ENCODE measurements around the gene SRSF3. TPM values are rescaled to one million over a fixed set of nuclear protein-coding genes. Genes with fewer than 3 reads are reported as not detected.

SRSF3 gene
- total and polyA plus RNA-seq, 2 donors (not counting 1 experiment from before 2014, with no cell fraction given) = 316 to 642 TPM

- POLR2A ChIA-PET = no interaction called here
- no peak for ATAC-seq (ENCODE audit: low read depth)
Measured at GRCh38 chr6:36563928-36564284, 30.3 kb upstream of the SRSF3 start.

GRCh38 chr6:36566418-36566905 lies 27.7 kb upstream of the SRSF3 start:
- DNase-seq = no peak
- 100% methylated on average over 4 of the region's 8 CpGs for WGBS (ENCODE audit: insufficient coverage)

More at GRCh38 chr6:36563928-36564284, 30.3 kb upstream of the SRSF3 start:
- Histone ChIP-seq H3K9me3 (ENCODE audit: control extremely low read depth in 1 of 3, control insufficient read depth in 2 of 3, insufficient read depth in 1 of 3, low read length in 2 of 3) (no peaks in the 10 kb centered on the region), H3K36me3 (replicated peaks in 1 of 2; ENCODE audit: control extremely low read depth in 1 of 2, control insufficient read depth in 1 of 2, extremely low read depth in 1 of 2, insufficient read depth in 2 of 2, low read length in 1 of 2) (no peaks in the 10 kb centered on the region), H3K4me3 (ENCODE audit: control extremely low read depth in 1 of 5, extremely low read depth in 1 of 5, insufficient read depth in 1 of 5, low read depth in 2 of 5, low read length in 4 of 5) (no peak overlapping the region), H4K20me1 (ENCODE audit: control insufficient read depth, insufficient read depth, low read length, poor library complexity, severe bottlenecking) (no peaks in the 10 kb centered on the region), H3K4me2 (replicated peaks; ENCODE audit: low read depth, low read length, poor library complexity, severe bottlenecking) (no peak overlapping the region), H3K4me1 (ENCODE audit: control insufficient read depth in 2 of 2, insufficient read depth in 2 of 2, low read length in 2 of 2) (peaks cover 5 to 6% of the 10 kb centered on the region in 2 donors), H3K79me2 (ENCODE audit: control insufficient read depth, insufficient read depth, low read length) (no peaks in the 10 kb centered on the region), H2AFZ (ENCODE audit: insufficient read depth, low read depth, low read length, poor library complexity, severe bottlenecking) (no peak overlapping the region), H3K27me3 (replicated peaks in 1 of 4; ENCODE audit: control extremely low read depth in 1 of 4, control insufficient read depth in 3 of 4, insufficient read depth in 4 of 4, low read length in 3 of 4) (no peaks in the 10 kb centered on the region), H3K9ac (ENCODE audit: low read length) (no peak overlapping the region), H3K27ac (ENCODE audit: low read length in 2 of 2) (no peak overlapping the region)
- H3K4me1 Mint-ChIP-seq = peaks cover 9% of the 10 kb centered on the region
- intact Hi-C loops (cut with micrococcal nuclease) = no loop called here
- CTCF ChIA-PET = no interaction called here
- no peak for TF ChIP-seq EZH2 (IDR thresholded peaks at IDR 0.05; ENCODE audit: borderline replicate concordance, insufficient read depth, low read depth, low read length, poor library complexity, severe bottlenecking)
- TF ChIP-seq CTCF (IDR thresholded peaks at IDR 0.05) = no peak
- no peak for DNase-seq
- no peak overlapping the region for H3K4me3 Mint-ChIP-seq
- H3K9me3 Mint-ChIP-seq (ENCODE audit: insufficient read depth) = no peaks in the 10 kb centered on the region
- no peak overlapping the region for H3K27ac Mint-ChIP-seq
- H3K27me3 Mint-ChIP-seq = peaks cover 4% of the 10 kb centered on the region
- no CpG with 5 or more reads among the region's 4 CpGs for WGBS (ENCODE audit: insufficient coverage)

More at GRCh38 chr6:36566418-36566905, 27.7 kb upstream of the SRSF3 start:
- no peaks in the 10 kb centered on the region for H3K9me3 Mint-ChIP-seq (ENCODE audit: insufficient read depth)
- H3K9me3 ChIP-seq (ENCODE audit: control extremely low read depth in 1 of 3, control insufficient read depth in 2 of 3, insufficient read depth in 1 of 3, low read length in 2 of 3) = peaks cover 0 to 6% (median 0%) of the 10 kb centered on the region in 3 donors
- ChIA-PET CTCF (interaction anchor here (1.7 kb wide), 1 partner anchor 13 kb away, joined by 5 read pairs; no protein-coding TSS in a partner anchor), POLR2A (interaction anchor here (0.6 kb wide), 1 partner anchor 133 kb away, joined by 3 read pairs; no protein-coding TSS in a partner anchor)
- H3K4me3 Mint-ChIP-seq = no peak overlapping the region
- peaks cover 4% of the 10 kb centered on the region for H3K4me1 Mint-ChIP-seq
- H3K27me3 Mint-ChIP-seq = peaks cover 4% of the 10 kb centered on the region
- H2AFZ ChIP-seq (ENCODE audit: insufficient read depth, low read depth, low read length, poor library complexity, severe bottlenecking) = no peak overlapping the region
- ATAC-seq (ENCODE audit: low read depth) = no peak
- no peak overlapping the region for H3K4me2 ChIP-seq (replicated peaks; ENCODE audit: low read depth, low read length, poor library complexity, severe bottlenecking)
- peaks cover 3 to 6% of the 10 kb centered on the region in 2 donors for H3K4me1 ChIP-seq (ENCODE audit: control insufficient read depth in 2 of 2, insufficient read depth in 2 of 2, low read length in 2 of 2)
- intact Hi-C loops (cut with micrococcal nuclease) = no loop called here
- no peaks in the 10 kb centered on the region for H3K79me2 ChIP-seq (ENCODE audit: control insufficient read depth, insufficient read depth, low read length)
- no peaks in the 10 kb centered on the region for H3K36me3 ChIP-seq (replicated peaks in 1 of 2; ENCODE audit: control extremely low read depth in 1 of 2, control insufficient read depth in 1 of 2, extremely low read depth in 1 of 2, insufficient read depth in 2 of 2, low read length in 1 of 2)
- H3K4me3 ChIP-seq (ENCODE audit: control extremely low read depth in 1 of 5, extremely low read depth in 1 of 5, insufficient read depth in 1 of 5, low read depth in 2 of 5, low read length in 4 of 5) = no peak overlapping the region
- no peaks in the 10 kb centered on the region for H4K20me1 ChIP-seq (ENCODE audit: control insufficient read depth, insufficient read depth, low read length, poor library complexity, severe bottlenecking)
- TF ChIP-seq EZH2 (IDR thresholded peaks at IDR 0.05; ENCODE audit: borderline replicate concordance, insufficient read depth, low read depth, low read length, poor library complexity, severe bottlenecking) = no peak
- no peak for TF ChIP-seq CTCF (IDR thresholded peaks at IDR 0.05)
- H3K9ac ChIP-seq (ENCODE audit: low read length) = no peak overlapping the region
- H3K27me3 ChIP-seq (replicated peaks in 1 of 4; ENCODE audit: control extremely low read depth in 1 of 4, control insufficient read depth in 3 of 4, insufficient read depth in 4 of 4, low read length in 3 of 4) = no peaks in the 10 kb centered on the region
- H3K27ac Mint-ChIP-seq = no peak overlapping the region
- no peak overlapping the region for H3K27ac ChIP-seq (ENCODE audit: low read length in 2 of 2)

All from B cell (primary cell).